ENCODE measurements around the gene ISOC2.
"Not testable (repeated sequence)": the region's sequence is repeated elsewhere in the genome, so short reads cannot be mapped to it uniquely, and the experiment has no call there.

ISOC2 gene

GRCh38 chr19:55440411-55441105, 20.9 kb downstream of the ISOC2 start:
- no peak for DNase-seq

DNA sequence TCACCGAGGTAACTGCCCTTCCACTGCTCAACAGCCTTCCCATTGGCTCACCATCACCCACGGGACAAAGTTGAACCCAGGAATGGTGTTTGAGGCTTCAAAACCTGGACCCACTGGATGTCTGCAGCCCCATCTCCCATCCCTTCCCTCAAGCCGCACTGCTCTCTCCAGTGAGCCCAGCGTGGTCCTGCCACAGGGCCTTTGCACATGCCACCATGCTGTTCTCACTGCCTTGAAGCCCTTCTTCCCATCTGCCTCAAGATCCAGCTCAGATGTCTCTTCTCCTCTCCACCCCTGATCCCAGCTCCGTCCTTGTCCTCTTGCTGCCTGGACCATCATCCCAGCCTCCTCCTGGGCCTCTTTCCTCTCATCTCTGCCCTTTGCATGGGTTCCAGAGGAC, 22.4 kb downstream of the ISOC2 start:
- no peak for DNase-seq

GRCh38 chr19:55437410-55437809, 24.0 kb downstream of the ISOC2 start:
- peak; percentile 49 for DNase-seq

DNA sequence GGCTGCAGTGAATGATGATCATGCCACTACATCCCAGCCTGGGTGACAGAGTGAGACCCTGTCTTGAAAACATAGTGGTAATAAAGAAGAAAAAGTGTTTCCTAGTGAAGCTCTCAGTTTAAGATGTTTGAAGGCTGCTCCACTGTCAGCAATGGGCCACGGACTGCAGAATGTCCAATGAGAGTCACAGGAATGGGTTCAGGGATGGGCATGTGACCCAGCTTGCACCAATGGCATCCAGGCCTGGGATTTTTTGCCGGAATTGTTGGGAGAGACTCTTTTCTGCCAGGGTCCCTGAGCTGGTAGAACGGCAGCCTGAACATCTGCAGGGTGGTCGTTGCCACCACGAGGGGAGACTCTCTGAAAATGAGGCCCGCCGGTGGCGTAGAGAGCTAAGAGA, 24.6 kb downstream of the ISOC2 start:
- no peak for DNase-seq

- DNase-seq = no peak
These were observed 26.4 kb downstream of the ISOC2 start for GRCh38 chr19:55435020-55435419.

- DNase-seq = no peak
These were observed 27.0 kb downstream of the ISOC2 start for GRCh38 chr19:55434356-55434919.

DNA sequence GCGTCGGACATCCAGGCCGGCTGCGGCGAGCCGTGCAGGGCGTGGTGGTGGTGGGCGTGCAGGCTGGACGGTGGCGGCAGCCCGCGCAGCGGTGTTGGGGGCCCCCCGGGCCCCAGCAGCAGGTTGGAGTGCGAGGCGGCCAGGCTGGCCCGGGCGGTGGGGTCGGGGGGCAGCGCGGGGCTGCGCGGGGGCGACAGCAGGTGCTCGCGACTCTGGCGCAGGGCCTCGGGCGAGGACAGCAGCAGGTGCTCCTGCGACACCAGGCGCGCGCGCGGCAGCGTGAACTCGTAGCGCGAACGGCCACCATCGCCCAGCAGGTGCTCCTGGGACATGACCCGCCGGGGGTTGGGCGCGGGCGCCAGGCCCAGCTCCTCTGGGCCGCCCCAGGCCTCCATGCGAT, 28.1 kb downstream of the ISOC2 start:
- no peak for DNase-seq

GRCh38 chr19:55432241-55432959, 29.0 kb downstream of the ISOC2 start:
- DNase-seq = no peak

DNA sequence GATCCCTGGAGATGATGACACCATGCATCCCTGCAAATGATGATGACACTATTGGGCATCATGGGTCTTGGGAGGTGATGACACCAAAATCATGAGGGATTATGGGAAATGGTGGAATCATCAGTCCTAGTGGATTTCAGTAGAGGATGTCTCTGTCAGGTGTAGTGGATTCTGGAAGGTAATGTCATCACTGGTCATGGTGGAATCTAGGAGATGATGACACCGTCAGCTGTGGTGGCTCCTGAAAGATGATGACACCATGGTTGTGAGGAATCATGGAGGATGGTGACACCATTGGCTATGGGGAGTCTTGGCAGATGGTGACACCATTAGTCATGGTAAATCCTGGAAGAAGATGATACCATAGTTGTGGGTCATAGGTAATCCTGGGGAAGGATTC, 30.3 kb downstream of the ISOC2 start:
- no peak for DNase-seq

- DNase-seq = no peak
These were observed 35.4 kb downstream of the ISOC2 start for GRCh38 chr19:55426042-55426441.

GRCh38 chr19:55424518-55424917, 36.9 kb downstream of the ISOC2 start:
- DNase-seq = no peak

GRCh38 chr19:55423225-55424005, 38.0 kb downstream of the ISOC2 start:
- DNase-seq = no peak

DNA sequence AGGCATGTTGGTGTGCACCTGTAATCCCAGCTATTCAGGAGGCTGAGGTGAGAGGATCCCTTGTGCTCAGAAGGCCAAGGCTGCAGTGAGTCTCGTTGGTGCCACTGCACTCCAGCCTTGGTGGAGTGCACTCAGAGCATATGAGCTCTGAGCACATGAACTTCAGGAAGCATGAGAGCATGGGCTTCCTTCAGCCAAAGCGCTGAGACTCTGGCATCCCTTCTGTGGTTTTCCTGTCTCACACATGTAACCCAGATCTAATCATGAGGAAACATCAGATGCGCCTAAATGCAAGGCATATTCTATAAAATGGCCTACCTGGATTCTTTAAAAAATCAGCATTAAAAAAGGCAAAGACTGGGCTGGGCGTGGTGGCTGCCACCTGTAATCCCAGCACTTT, 40.2 kb downstream of the ISOC2 start:
- DNase-seq = not testable (repeated sequence)

GRCh38 chr19:55419624-55420236, 41.7 kb downstream of the ISOC2 start:
- DNase-seq = no peak

DNA sequence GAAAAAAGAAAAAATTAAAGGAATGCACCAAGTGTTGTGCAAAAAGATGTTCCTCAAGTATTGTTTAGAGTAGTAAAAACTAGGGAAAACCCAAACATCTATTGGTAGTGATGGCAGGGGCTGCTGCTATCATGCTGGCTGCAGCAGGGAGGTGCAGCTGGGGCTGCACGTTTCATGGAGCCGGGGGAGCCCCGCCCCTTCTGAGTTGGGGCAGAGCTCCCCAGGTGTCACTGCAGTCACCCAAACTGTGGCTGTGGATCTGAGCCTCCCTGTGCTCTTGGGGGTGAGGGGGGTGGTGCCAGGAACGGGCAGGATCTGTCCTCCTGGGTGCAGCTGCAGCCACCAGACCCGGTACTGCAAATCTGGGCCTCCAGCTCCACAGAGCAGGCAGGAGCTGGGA, 42.3 kb downstream of the ISOC2 start:
- DNase-seq = no peak

GRCh38 chr19:55418185-55418584, 43.3 kb downstream of the ISOC2 start:
- DNase-seq = peak; percentile 84

GRCh38 chr19:55410168-55410567, 51.3 kb downstream of the ISOC2 start:
- no peak for DNase-seq

- DNase-seq = not testable (repeated sequence)
These were observed 52.3 kb downstream of the ISOC2 start for GRCh38 chr19:55409179-55409578.

GRCh38 chr19:55408533-55408872, 52.9 kb downstream of the ISOC2 start:
- no peak for DNase-seq

DNA sequence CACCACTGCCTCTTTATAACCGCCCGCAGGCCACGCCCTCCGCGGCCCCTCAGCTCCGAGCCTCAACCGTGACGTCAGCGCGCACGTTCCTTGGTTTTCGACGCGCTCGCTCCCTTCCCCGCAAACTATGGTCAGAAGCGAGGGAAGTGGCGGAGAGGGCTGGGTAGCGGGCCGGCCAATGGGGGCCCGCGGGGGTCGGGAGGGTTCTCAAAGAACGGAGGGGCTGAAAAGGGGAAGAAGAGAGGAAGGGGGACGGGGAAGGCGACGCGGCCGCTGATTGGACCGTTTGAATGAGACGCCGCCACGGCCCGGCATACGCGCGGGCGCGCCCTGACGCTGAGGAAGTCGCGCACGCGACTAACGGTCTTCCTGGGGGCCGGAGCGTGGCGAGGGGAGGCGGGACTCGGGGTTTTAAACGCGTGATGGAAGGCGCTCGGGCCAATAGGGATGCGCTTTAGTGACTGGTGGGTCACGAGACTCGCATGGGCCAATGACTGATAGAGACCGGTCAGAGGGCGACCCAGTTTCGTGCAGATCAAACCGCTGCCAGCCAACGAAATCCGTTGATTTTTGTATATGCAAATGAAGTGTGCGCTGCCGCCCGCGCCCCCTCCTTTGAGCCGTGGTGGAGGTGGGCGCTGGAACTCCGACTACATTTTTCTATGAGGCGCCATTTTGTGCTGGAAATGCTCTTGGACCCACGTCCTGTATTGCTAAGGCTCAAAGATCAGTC, 53.5 kb downstream of the ISOC2 start:
- DNase-seq = peak; percentile 100

DNA sequence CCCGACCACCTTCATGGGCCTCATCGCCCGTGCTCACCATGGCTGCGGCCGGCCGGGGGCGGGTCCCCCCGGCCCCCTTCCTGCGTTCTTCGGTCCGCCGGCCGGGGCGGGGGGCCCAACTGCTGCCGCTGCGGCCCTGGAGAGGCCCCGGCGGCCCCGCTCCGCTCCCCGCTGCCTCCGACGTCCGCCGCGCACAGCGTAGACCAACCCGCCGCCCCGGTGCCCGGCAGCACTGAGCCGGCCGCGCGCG, 54.0 kb downstream of the ISOC2 start, which contains the start of gene UBE2S:
TSS of gene UBE2S (minus strand) at position 239 of the 250 bp plus-strand sequence. CDS start at position 40, 199 bp downstream.
- not testable (repeated sequence) for DNase-seq

- DNase-seq = no peak
These were observed 54.5 kb downstream of the ISOC2 start for GRCh38 chr19:55406826-55407549.

All from fibroblast of skin of back (primary cell).